Stimulated activated CD4-positive, alpha-beta T cell treated with anti-CD3 and anti-CD28 coated beads, Interleukin-4, amount 100 ng/mL, for 4 hours (primary cell): Measurements from ENCODE around the gene LY6G5C.

Source experiments
- DNase-seq, 2 experiments: peaks; one replicate each; pipeline ENCODE4 v3.0.0-alpha.2; 2020

The LY6G5C gene

GRCh38 chr6:31661262-31662123 lies 19.4 kb downstream of the LY6G5C start:
- no peak for DNase-seq

GRCh38 chr6:31660381-31661261 lies 20.2 kb downstream of the LY6G5C start, which contains the start of gene C6orf47:
Gene C6orf47 (minus strand): TSS chr6:31660778. CDS start chr6:31659947, 831 bp downstream.
- DNase-seq: peak; percentile 72 to 73

GRCh38 chr6:31659649-31660380 lies 21.1 kb downstream of the LY6G5C start:
- no peak for DNase-seq

- no peak for DNase-seq
Observed at GRCh38 chr6:31658983-31659648, 21.8 kb downstream of the LY6G5C start.

GRCh38 chr6:31658158-31658688 lies 22.6 kb downstream of the LY6G5C start:
- DNase-seq: no peak

- no peak for DNase-seq
Observed at GRCh38 chr6:31657406-31658157, 23.3 kb downstream of the LY6G5C start.

- DNase-seq: no peak
Observed at GRCh38 chr6:31655349-31656237, 25.3 kb downstream of the LY6G5C start, which contains the start of gene APOM. Gene APOM (plus strand): TSS chr6:31655894. CDS start chr6:31655967, 73 bp downstream.

- DNase-seq: no peak
Observed at GRCh38 chr6:31654574-31655348, 26.1 kb downstream of the LY6G5C start.

GRCh38 chr6:31652925-31653724 lies 27.7 kb downstream of the LY6G5C start:
- DNase-seq: peak; percentile 75 to 90

GRCh38 chr6:31651602-31652191 lies 29.2 kb downstream of the LY6G5C start:
- DNase-seq: no peak

GRCh38 chr6:31645325-31645724 lies 35.5 kb downstream of the LY6G5C start:
- DNase-seq: no peak

- DNase-seq: no peak
Observed at GRCh38 chr6:31643818-31644454, 36.9 kb downstream of the LY6G5C start.

GRCh38 chr6:31642798-31643570 lies 37.9 kb downstream of the LY6G5C start:
- DNase-seq: no peak

- no peak for DNase-seq
Observed at GRCh38 chr6:31641370-31641769, 39.5 kb downstream of the LY6G5C start.

- DNase-seq: no peak
Observed at GRCh38 chr6:31640612-31641011, 40.3 kb downstream of the LY6G5C start.

- no peak for DNase-seq
Observed at GRCh38 chr6:31639449-31639861, 41.4 kb downstream of the LY6G5C start.

- no peak for DNase-seq
Observed at GRCh38 chr6:31639043-31639442, 41.8 kb downstream of the LY6G5C start.
